Fibroblast of mammary gland (primary cell): ENCODE measurements around the gene SETBP1.

Experiments
- DNase-seq: peaks from one replicate; pipeline ENCODE4 v3.0.0-alpha.2; 2010; ENCODE audit warnings: low read depth
- H3K4me3 ChIP-seq: 2 replicates; pipeline ENCODE4 v1.5.1; 2011; ENCODE audit warnings: low read depth, mild to moderate bottlenecking, low read length, moderate library complexity; ENCODE audit not compliant: control insufficient read depth
- CTCF ChIP-seq: conservative IDR thresholded peaks from 2 replicates; pipeline ENCODE4 v1.5.1; 2011; ENCODE audit warnings: low read depth, low read length, inconsistent platforms; ENCODE audit not compliant: control insufficient read depth, insufficient read depth

The SETBP1 gene

GRCh38 chr18:44680273-44681075 is at the start of gene SETBP1:
SETBP1 (plus strand) TSS chr18:44680888; CDS start chr18:44701347, 20,459 bp downstream.
- DNase-seq = peak; percentile 68
- TF ChIP-seq CTCF = no peak
- peak within 1 kb of the TSS; percentile 65 for H3K4me3 ChIP-seq

GRCh38 chr18:44632469-44633145 is 48.1 kb upstream of the SETBP1 start:
- TF ChIP-seq CTCF = no peak
- H3K4me3 ChIP-seq = no peak overlapping the region
- DNase-seq = no peak

GRCh38 chr18:44635546-44635945 is 45.1 kb upstream of the SETBP1 start:
- H3K4me3 ChIP-seq = no peak overlapping the region
- no peak for DNase-seq
- no peak for TF ChIP-seq CTCF

GRCh38 chr18:44636241-44636640 is 44.4 kb upstream of the SETBP1 start:
- H3K4me3 ChIP-seq = no peak overlapping the region
- no peak for TF ChIP-seq CTCF
- DNase-seq = no peak

DNA sequence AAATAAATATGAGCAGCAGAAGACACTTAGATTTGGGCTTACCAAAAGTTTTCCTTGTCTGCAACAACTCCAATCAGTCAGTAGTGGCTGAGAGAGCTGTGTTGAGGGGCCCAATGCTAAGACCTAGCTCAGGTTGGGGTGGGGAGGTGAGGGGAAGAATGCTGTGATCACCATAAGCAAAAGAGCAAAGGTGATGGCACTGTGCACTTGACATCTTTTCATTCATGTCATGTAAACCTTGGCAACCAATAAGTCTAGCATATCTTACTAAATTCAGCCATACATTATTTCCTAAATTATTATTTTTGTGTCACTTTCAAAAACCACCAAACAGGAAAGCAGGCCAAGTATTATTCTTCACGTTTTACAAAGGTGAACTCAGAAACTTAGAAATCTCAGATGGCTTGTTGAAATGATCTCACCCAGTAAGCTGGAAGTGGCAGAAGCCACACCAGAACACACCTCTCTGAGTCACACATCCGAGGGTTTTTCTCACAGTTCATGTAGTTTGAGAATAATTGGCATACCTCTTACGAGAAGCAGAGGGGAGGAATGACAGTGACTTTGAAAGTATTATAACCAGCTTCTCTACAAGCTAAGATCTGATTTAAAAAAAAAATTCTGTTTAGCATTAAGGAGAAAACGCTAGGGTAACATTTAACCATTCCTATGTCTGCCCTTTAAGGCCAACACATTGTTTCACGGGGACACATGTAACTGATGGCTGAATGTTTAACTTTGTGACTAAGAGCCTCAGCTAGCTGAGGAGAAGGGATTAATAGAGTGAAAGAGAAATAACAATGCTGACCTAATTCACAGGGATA is 43.3 kb upstream of the SETBP1 start:
- no peak overlapping the region for H3K4me3 ChIP-seq
- DNase-seq = peak; percentile 5
- no peak for TF ChIP-seq CTCF

- no peak overlapping the region for H3K4me3 ChIP-seq
- no peak for DNase-seq
- no peak for TF ChIP-seq CTCF
These were observed 42.6 kb upstream of the SETBP1 start for GRCh38 chr18:44638034-44638540.
